ENCODE data around the gene PANK3. TPM values are rescaled to one million over a fixed set of nuclear protein-coding genes. Genes with fewer than 3 reads are reported as not detected.

Gene PANK3
- total and polyA plus RNA-seq, 9 of the 15 experiments (the other 6 are each of a cell fraction or from before 2014, with no cell fraction given): 5.9 to 50.4 (median 29.7) TPM

GRCh38 chr5:168578538-168579487 lies at the start of gene PANK3 (continued):
- 0 out of 2 replicates have a peak, but pooled peaks have one; percentile 52 for TF ChIP-seq ZNF592 (IDR thresholded peaks at IDR 0.05)
- TF ChIP-seq MXD1 (CRISPR knock-in tag; IDR thresholded peaks at IDR 0.05; ENCODE audit: borderline replicate concordance, poor library complexity, severe bottlenecking): peak; percentile 15
- peak; percentile 78; the same call in 1 of the 2 replicates for TF ChIP-seq ZNF764 (CRISPR knock-in tag; IDR thresholded peaks at IDR 0.05; ENCODE audit: low read depth)
- TF ChIP-seq EP400 (IDR thresholded peaks at IDR 0.05): peak; percentile 94
- no peak for TF ChIP-seq NCOA1 (IDR thresholded peaks at IDR 0.05; ENCODE audit: low read depth)
- TF ChIP-seq CHAMP1 (IDR thresholded peaks at IDR 0.05): 0 out of 2 replicates have a peak, but pooled peaks have one; percentile 22
- no peak for TF ChIP-seq NCOA2 (IDR thresholded peaks at IDR 0.05; ENCODE audit: partially characterized antibody in 2 of 2)
- peak; percentile 25; the same call in 1 of the 2 replicates for TF ChIP-seq ZNF766 (CRISPR knock-in tag; conservative IDR thresholded peaks at IDR 0.05)
- peak; percentile 71 for TF ChIP-seq CCNT2 (IDR thresholded peaks at IDR 0.05; ENCODE audit: borderline replicate concordance, extremely low read depth, insufficient read length, low read depth, low read length)

Data from K562 (cell line).